ENCODE data around the gene KLRC1.
"Not testable (repeated sequence)": the region's sequence is repeated elsewhere in the genome, so short reads cannot be mapped to it uniquely, and the experiment has no call there.

KLRC1 gene

GRCh38 chr12:10453156-10453555, at the start of gene KLRC1:
TSS of gene KLRC1 (minus strand) at chr12:10453377. CDS start at chr12:10451156, 2,221 bp downstream.
- no peak for DNase-seq
- in situ Hi-C loops (cut with MboI; ENCODE audit: low pct_unique_long_range_greater_than_20kb, low sequenced_read_pairs): no loop called here

GRCh38 chr12:10501030-10501429, 47.9 kb upstream of the KLRC1 start:
- peak; percentile 14 for DNase-seq
- in situ Hi-C loops (cut with MboI; ENCODE audit: low pct_unique_long_range_greater_than_20kb, low sequenced_read_pairs): no loop called here

- in situ Hi-C loops (cut with MboI; ENCODE audit: low pct_unique_long_range_greater_than_20kb, low sequenced_read_pairs): no loop called here
- no peak for DNase-seq
Observed at GRCh38 chr12:10498042-10498441, 44.9 kb upstream of the KLRC1 start.

- no peak for DNase-seq
- in situ Hi-C loops (cut with MboI; ENCODE audit: low pct_unique_long_range_greater_than_20kb, low sequenced_read_pairs): no loop called here
Observed at GRCh38 chr12:10497602-10498001, 44.4 kb upstream of the KLRC1 start.

GRCh38 chr12:10491766-10492165, 38.6 kb upstream of the KLRC1 start:
- in situ Hi-C loops (cut with MboI; ENCODE audit: low pct_unique_long_range_greater_than_20kb, low sequenced_read_pairs): no loop called here
- no peak for DNase-seq

- DNase-seq; in situ Hi-C loops (cut with MboI; ENCODE audit: low pct_unique_long_range_greater_than_20kb, low sequenced_read_pairs): not testable (repeated sequence)
Observed at GRCh38 chr12:10487328-10487727, 34.2 kb upstream of the KLRC1 start.

DNA sequence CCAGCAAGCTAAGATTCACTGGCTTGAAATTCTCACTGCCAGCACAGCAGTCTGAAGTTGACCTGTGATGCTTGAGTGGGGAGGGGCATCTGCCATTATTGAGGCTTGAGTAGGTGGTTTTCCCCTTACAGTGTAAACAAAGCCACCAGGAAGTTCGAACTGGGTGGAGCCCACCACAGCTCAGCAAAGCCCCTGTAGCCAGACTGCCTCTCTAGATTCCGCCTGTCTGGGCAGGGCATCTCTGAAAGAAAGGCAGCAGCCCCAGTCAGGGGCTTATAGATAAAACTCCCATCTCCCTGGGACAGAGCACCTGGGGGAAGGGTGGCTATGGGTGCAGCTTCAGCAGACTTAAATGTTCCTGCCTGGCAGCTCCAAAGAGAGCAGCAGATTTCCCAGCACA, 28.7 kb upstream of the KLRC1 start:
- in situ Hi-C loops (cut with MboI; ENCODE audit: low pct_unique_long_range_greater_than_20kb, low sequenced_read_pairs); DNase-seq: not testable (repeated sequence)

- DNase-seq; in situ Hi-C loops (cut with MboI; ENCODE audit: low pct_unique_long_range_greater_than_20kb, low sequenced_read_pairs): not testable (repeated sequence)
Observed at GRCh38 chr12:10472808-10473207, 19.6 kb upstream of the KLRC1 start.

DNA sequence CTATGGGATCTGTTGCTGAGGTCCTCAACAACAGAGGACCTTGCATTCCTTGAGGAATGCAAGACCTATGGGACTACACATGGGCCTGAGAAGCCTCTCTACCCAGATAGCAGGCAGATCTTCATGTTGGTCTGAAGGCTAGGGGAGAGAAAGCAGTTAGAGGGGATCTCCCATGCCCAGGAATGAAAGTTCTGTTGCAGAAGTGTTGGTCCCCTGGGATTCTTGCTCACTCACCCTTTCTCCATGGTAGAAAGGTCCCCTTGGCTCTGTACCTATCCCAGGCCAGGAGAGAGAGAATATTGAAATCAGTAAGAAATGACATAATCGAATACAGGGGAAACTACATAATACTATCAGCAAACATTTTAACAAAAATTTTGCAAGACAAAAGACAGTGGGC, 16.5 kb upstream of the KLRC1 start:
- in situ Hi-C loops (cut with MboI; ENCODE audit: low pct_unique_long_range_greater_than_20kb, low sequenced_read_pairs): no loop called here
- no peak for DNase-seq

DNA sequence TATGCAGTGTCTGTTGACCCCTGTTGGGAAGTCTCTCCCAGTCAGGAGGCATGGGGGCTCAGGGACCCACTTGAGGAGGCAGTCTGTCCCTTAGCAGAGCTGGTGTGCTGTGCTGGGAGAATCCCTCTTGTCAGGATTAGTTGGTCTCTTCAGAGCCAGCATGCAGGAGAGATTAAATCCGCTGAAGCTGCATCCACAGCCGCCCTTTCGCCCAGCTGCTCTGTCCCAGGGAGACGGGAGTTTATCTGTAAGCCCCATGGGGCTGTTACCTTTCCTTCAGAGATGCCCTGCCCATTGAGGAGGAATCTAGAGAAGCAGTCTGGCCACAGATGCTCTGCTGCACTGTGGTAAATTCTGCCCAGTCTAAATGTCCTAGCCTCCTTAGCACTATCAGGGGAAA, 13.1 kb upstream of the KLRC1 start:
- in situ Hi-C loops (cut with MboI; ENCODE audit: low pct_unique_long_range_greater_than_20kb, low sequenced_read_pairs): no loop called here
- no peak for DNase-seq

DNA sequence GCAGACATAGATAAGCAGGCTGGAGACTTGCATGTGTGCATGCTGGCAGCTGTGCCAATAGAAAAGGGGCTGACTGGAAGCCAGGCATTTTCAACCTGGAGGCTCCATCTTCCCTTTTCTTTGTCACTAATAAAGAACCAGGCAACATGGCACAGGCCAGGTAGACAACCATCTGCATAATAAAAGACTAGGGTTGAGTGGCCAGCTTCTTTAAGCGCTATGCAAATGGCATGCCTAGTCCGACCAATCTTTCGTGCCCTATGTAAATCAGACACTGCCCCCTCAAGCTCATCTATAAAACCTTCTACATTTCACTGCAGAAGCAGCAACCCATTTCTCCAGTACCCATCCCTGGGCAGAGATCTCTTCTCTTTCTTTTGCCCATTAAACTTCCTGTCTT, 4.6 kb upstream of the KLRC1 start:
- in situ Hi-C loops (cut with MboI; ENCODE audit: low pct_unique_long_range_greater_than_20kb, low sequenced_read_pairs): no loop called here
- no peak for DNase-seq

- in situ Hi-C loops (cut with MboI; ENCODE audit: low pct_unique_long_range_greater_than_20kb, low sequenced_read_pairs): no loop called here
- DNase-seq: no peak
Observed at GRCh38 chr12:10456856-10457255, 3.7 kb upstream of the KLRC1 start.

GRCh38 chr12:10455766-10456165, 2.6 kb upstream of the KLRC1 start:
- in situ Hi-C loops (cut with MboI; ENCODE audit: low pct_unique_long_range_greater_than_20kb, low sequenced_read_pairs): no loop called here
- DNase-seq: no peak

- in situ Hi-C loops (cut with MboI; ENCODE audit: low pct_unique_long_range_greater_than_20kb, low sequenced_read_pairs): no loop called here
- DNase-seq: no peak
Observed at GRCh38 chr12:10454531-10454930, 1.4 kb upstream of the KLRC1 start.

DNA sequence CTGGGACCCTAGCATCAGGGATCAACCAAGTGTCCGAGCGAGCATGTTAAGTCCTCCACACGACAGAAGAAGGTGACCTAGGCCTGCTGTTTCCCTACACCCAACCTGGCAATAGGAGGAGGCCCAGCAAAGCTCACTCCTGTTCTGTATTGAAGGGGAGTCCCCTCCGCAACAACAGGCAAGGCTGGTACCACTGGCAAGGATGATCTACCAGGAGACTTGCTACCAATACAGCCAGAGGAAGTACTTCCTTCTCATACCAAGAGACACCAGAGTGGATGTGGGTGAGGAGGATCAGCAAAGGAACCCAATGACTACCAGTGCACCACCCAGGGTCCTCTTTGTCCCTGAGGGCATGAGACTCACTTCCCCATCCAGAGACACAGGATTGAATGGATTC, 4.9 kb downstream of the KLRC1 start:
- in situ Hi-C loops (cut with MboI; ENCODE audit: low pct_unique_long_range_greater_than_20kb, low sequenced_read_pairs): no loop called here

DNA sequence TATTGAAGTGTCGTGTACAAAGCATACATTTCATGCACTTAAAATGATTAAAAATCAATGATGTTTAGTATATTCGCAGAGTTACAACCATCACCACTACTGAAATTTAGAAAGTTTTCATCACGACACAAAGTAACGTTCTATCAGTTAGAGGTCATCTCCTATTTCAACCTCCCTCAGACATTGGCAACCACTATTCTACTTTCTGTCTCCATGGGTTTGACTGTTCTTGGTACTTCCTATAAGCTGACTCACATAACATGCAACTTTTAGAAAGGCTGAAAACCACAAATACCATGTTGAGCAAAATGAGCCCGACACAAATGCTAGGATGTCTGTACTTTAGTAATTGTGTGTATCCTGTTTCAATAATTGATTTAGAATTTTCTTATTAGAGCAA, 7.1 kb downstream of the KLRC1 start:
- in situ Hi-C loops (cut with MboI; ENCODE audit: low pct_unique_long_range_greater_than_20kb, low sequenced_read_pairs): not testable (repeated sequence)

More for the DNA sequence above, 4.9 kb downstream of the KLRC1 start:
- no peak for DNase-seq

GRCh38 chr12:10441144-10441543, 12.0 kb downstream of the KLRC1 start:
- in situ Hi-C loops (cut with MboI; ENCODE audit: low pct_unique_long_range_greater_than_20kb, low sequenced_read_pairs); DNase-seq: not testable (repeated sequence)

More for the DNA sequence above, 7.1 kb downstream of the KLRC1 start:
- not testable (repeated sequence) for DNase-seq

GRCh38 chr12:10439608-10440274, 13.4 kb downstream of the KLRC1 start:
- DNase-seq; in situ Hi-C loops (cut with MboI; ENCODE audit: low pct_unique_long_range_greater_than_20kb, low sequenced_read_pairs): not testable (repeated sequence)

GRCh38 chr12:10437601-10438000, 15.6 kb downstream of the KLRC1 start:
- DNase-seq; in situ Hi-C loops (cut with MboI; ENCODE audit: low pct_unique_long_range_greater_than_20kb, low sequenced_read_pairs): not testable (repeated sequence)

GRCh38 chr12:10435816-10436215, 17.4 kb downstream of the KLRC1 start, which contains the start of gene KLRC2:
TSS of gene KLRC2 (minus strand) at chr12:10436010. CDS start at chr12:10435986, 24 bp downstream.
- in situ Hi-C loops (cut with MboI; ENCODE audit: low pct_unique_long_range_greater_than_20kb, low sequenced_read_pairs): not testable (repeated sequence)
- DNase-seq: peak; percentile 75

DNA sequence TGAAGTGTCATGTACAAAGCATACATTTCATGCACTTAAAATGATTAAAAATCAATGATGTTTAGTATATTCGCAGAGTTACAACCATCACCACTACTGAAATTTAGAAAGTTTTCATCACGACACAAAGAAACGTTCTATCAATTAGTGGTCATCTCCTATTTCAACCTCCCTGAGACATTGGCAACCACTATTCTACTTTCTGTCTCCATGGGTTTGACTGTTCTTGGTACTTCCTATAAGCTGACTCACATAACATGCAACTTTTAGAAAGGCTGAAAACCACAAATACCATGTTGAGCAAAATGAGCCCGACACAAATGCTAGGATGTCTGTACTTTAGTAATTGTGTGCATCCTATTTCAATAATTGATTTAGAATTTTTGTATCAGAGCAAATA, 22.6 kb downstream of the KLRC1 start:
- DNase-seq; in situ Hi-C loops (cut with MboI; ENCODE audit: low pct_unique_long_range_greater_than_20kb, low sequenced_read_pairs): not testable (repeated sequence)
